Left renal pelvis (tissue), 4 donors: Measurements from ENCODE around the gene ANP32B. TPM values are rescaled to one million over a fixed set of nuclear protein-coding genes. Genes with fewer than 3 reads are reported as not detected.
"Not testable (repeated sequence)": the region's sequence is repeated elsewhere in the genome, so short reads cannot be mapped to it uniquely, and the experiment has no call there.

Experiments
- DNase-seq, 4 donors: peaks; one replicate each; pipeline ENCODE4 v3.0.0-alpha.2; 2013; ENCODE audit warnings: low read depth in 4 of 4, low spot score in 3 of 4
- polyA plus RNA-seq, 4 donors: library from polyadenylated mRNA; unstranded; fragments of 120-200 nt; gene quantifications; one replicate each; pipeline ENCODE4 v1.2.1, GENCODE V29; 2013; ENCODE audit not compliant: insufficient read length in 4 of 4

ANP32B gene
- 100 to 1,000 TPM; 214 to 284 (median 242) TPM for polyA plus RNA-seq

GRCh38 chr9:97982683-97983588 lies at the start of gene ANP32B:
ANP32B (plus strand) TSS chr9:97983341; CDS start chr9:97983556, 215 bp downstream.
- DNase-seq: peak; percentile 71 to 80 (median 80)

GRCh38 chr9:97934321-97935115 lies 48.6 kb upstream of the ANP32B start:
- DNase-seq: no peak

GRCh38 chr9:97935276-97935675 lies 47.9 kb upstream of the ANP32B start:
- no peak for DNase-seq

- DNase-seq: no peak
Observed at GRCh38 chr9:97936998-97937397, 46.1 kb upstream of the ANP32B start.

GRCh38 chr9:97938081-97938644 lies 45.0 kb upstream of the ANP32B start, which contains the start of gene HEMGN:
HEMGN (minus strand) TSS chr9:97938172; CDS start chr9:97938136, 36 bp downstream.
- DNase-seq: no peak

- no peak for DNase-seq
Observed at GRCh38 chr9:97940233-97940632, 42.9 kb upstream of the ANP32B start.

- no peak for DNase-seq
Observed at GRCh38 chr9:97940741-97941140, 42.4 kb upstream of the ANP32B start.

GRCh38 chr9:97941323-97941722 lies 41.8 kb upstream of the ANP32B start:
- no peak for DNase-seq

GRCh38 chr9:97943308-97943855 lies 39.8 kb upstream of the ANP32B start:
- DNase-seq: no peak

- DNase-seq: no peak
Observed at GRCh38 chr9:97944612-97945011, 38.5 kb upstream of the ANP32B start.

- DNase-seq: not testable (repeated sequence)
Observed at GRCh38 chr9:97945470-97945869, 37.7 kb upstream of the ANP32B start.

- not testable (repeated sequence) for DNase-seq
Observed at GRCh38 chr9:97947094-97947493, 36.0 kb upstream of the ANP32B start.

- DNase-seq: not testable (repeated sequence)
Observed at GRCh38 chr9:97950873-97951272, 32.3 kb upstream of the ANP32B start.

- peak in 1 of 4 donors; percentile 1 for DNase-seq
Observed at GRCh38 chr9:97954550-97954989, 28.6 kb upstream of the ANP32B start.

GRCh38 chr9:97956331-97956730 lies 26.8 kb upstream of the ANP32B start:
- no peak for DNase-seq

GRCh38 chr9:97958812-97959511 lies 24.2 kb upstream of the ANP32B start:
- DNase-seq: no peak

GRCh38 chr9:97959585-97959984 lies 23.6 kb upstream of the ANP32B start:
- no peak for DNase-seq

GRCh38 chr9:97960678-97961328 lies 22.3 kb upstream of the ANP32B start:
- not testable (repeated sequence) for DNase-seq

- no peak for DNase-seq
Observed at GRCh38 chr9:97961361-97961760, 21.8 kb upstream of the ANP32B start.
